SK-N-SH (cell line): Measurements from ENCODE around the gene KRT36. TPM values are rescaled to one million over a fixed set of nuclear protein-coding genes. Genes with fewer than 3 reads are reported as not detected.

Experiments
- CTCF ChIA-PET: fragments of 300-600, 350-600 bp; formaldehyde crosslinking; extraction: SDS; loops from one replicate; lab custom pipeline; 2021; lab: Yijun Ruan, JAX
- POLR2A ChIA-PET: fragments of 350-600 bp; sonication (Branson Sonifier 250); formaldehyde crosslinking; extraction: SDS; loops from one replicate; lab custom pipeline; 2020; ENCODE audit warnings: antibody characterized with exemption, inconsistent platforms; lab: Yijun Ruan, JAX
- DNase-seq: peaks from one replicate; pipeline ENCODE4 v3.0.0; 2012
- H2AFZ ChIP-seq: fragments of 200-600 bp; sonication (generic); 2 replicates; pipeline ENCODE4 v1.8.1; 2016; ENCODE audit warnings: antibody characterized with exemption, mild to moderate bottlenecking, low read depth
- H3F3A ChIP-seq: fragments of 200-600 bp; sonication (generic); replicated peaks from 2 replicates; pipeline ENCODE3; 2016; ENCODE audit warnings: antibody characterized with exemption, mild to moderate bottlenecking; ENCODE audit not compliant: insufficient read depth
- H3K27ac ChIP-seq, 2 experiments: fragments of 200-500 bp in 1 of 2; fragments of 200-600 bp in 1 of 2; sonication (Bioruptor generic) in 1 of 2; sonication (generic), shearing (Covaris generic) in 1 of 2; 2 replicates each; pipeline versions ENCODE4 v1.5.1 to v1.6.1; 2014 to 2016; ENCODE audit warnings: low read depth in 2 of 2, inconsistent platforms in 1 of 2, low read length in 1 of 2, mild to moderate bottlenecking in 1 of 2, mixed read lengths in 1 of 2
- H3K27me3 ChIP-seq: fragments of 200-600 bp; sonication (generic), shearing (Covaris generic); 2 replicates; pipeline ENCODE4 v1.6.1; 2016; ENCODE audit warnings: mixed run types; ENCODE audit not compliant: insufficient read depth
- H3K36me3 ChIP-seq, 2 experiments: fragments of 200-500 bp in 1 of 2; fragments of 200-600 bp in 1 of 2; sonication (Bioruptor generic) in 1 of 2; sonication (generic) in 1 of 2; replicated peaks in 1 of 2; 2 replicates each; pipeline versions ENCODE3 to v1.5.1; 2014 to 2016; ENCODE audit warnings: low read length in 1 of 2, mild to moderate bottlenecking in 1 of 2; ENCODE audit not compliant: insufficient read depth in 2 of 2, control insufficient read depth in 1 of 2
- H3K4me1 ChIP-seq, 2 experiments: fragments of 200-500 bp in 1 of 2; fragments of 200-600 bp in 1 of 2; sonication (Bioruptor generic) in 1 of 2; sonication (generic), shearing (Covaris generic) in 1 of 2; 2 replicates each; pipeline versions ENCODE4 v1.5.1 to v1.6.1; 2014 to 2016; ENCODE audit warnings: low read depth in 1 of 2, low read length in 1 of 2, mixed run types in 1 of 2; ENCODE audit not compliant: insufficient read depth in 2 of 2, control insufficient read depth in 1 of 2
- H3K4me2 ChIP-seq: fragments of 200-600 bp; sonication (generic), shearing (Covaris generic); 2 replicates; pipeline ENCODE4 v1.6.1; 2017; ENCODE audit warnings: mixed run types
- H3K4me3 ChIP-seq, 2 experiments: fragments of 200-500 bp in 1 of 2; fragments of 200-600 bp in 1 of 2; sonication (Bioruptor generic) in 1 of 2; sonication (generic), shearing (Covaris generic) in 1 of 2; 2 replicates each; pipeline versions ENCODE4 v1.5.1 to v1.8.1; 2014 to 2016; ENCODE audit warnings: low read depth in 2 of 2, inconsistent platforms in 1 of 2, low read length in 1 of 2, mild to moderate bottlenecking in 1 of 2, mixed read lengths in 1 of 2, moderate library complexity in 1 of 2
- H3K79me2 ChIP-seq: fragments of 200-600 bp; sonication (generic); 2 replicates; pipeline ENCODE4 v1.8.1; 2017; ENCODE audit warnings: mild to moderate bottlenecking; ENCODE audit not compliant: insufficient read depth
- H3K9ac ChIP-seq: fragments of 200-600 bp; sonication (generic); 2 replicates; pipeline ENCODE4 v1.6.1; 2017; ENCODE audit warnings: mixed run types
- H3K9me2 ChIP-seq: fragments of 200-600 bp; sonication (generic); 2 replicates; pipeline ENCODE4 v1.6.1; 2017; ENCODE audit warnings: mixed run types
- H3K9me3 ChIP-seq: fragments of 200-600 bp; sonication (generic); 2 replicates; pipeline ENCODE4 v1.6.1; 2017; ENCODE audit warnings: mixed run types, mild to moderate bottlenecking, moderate library complexity
- H4K20me1 ChIP-seq: fragments of 200-600 bp; sonication (generic); 2 replicates; pipeline ENCODE4 v1.6.1; 2017; ENCODE audit warnings: mild to moderate bottlenecking, mixed run types; ENCODE audit not compliant: insufficient read depth
- ELF1 ChIP-seq: IDR thresholded peaks from 2 replicates; pipeline ENCODE4 v1.4.0; 2012
- GABPA ChIP-seq: IDR thresholded peaks from 2 replicates; pipeline ENCODE4 v1.4.0; 2012; ENCODE audit warnings: low read depth, mild to moderate bottlenecking
- JUND ChIP-seq: IDR thresholded peaks from 2 replicates; pipeline ENCODE4 v1.4.0; 2012
- MEF2A ChIP-seq: IDR thresholded peaks from 2 replicates; pipeline ENCODE4 v1.4.0; 2012; ENCODE audit warnings: low read depth, borderline replicate concordance
- MXI1 ChIP-seq: IDR thresholded peaks from 2 replicates; pipeline ENCODE4 v1.6.1; 2012; ENCODE audit warnings: mild to moderate bottlenecking, low read depth, low read length, improper control_type of control experiment
- NFIC ChIP-seq: IDR thresholded peaks from 2 replicates; pipeline ENCODE4 v1.4.0; 2012; ENCODE audit warnings: borderline replicate concordance
- PBX3 ChIP-seq: IDR thresholded peaks from 2 replicates; pipeline ENCODE4; 2012
- POLR2AphosphoS5 ChIP-seq: IDR thresholded peaks from 2 replicates; pipeline ENCODE4 v1.6.1; 2012; ENCODE audit warnings: low read depth, low read length
- RXRA ChIP-seq: IDR thresholded peaks from 2 replicates; pipeline ENCODE4 v1.4.0; 2012; ENCODE audit warnings: low read depth, mild to moderate bottlenecking, borderline replicate concordance
- SMC3 ChIP-seq: IDR thresholded peaks from 2 replicates; pipeline ENCODE4 v1.6.1; 2012; ENCODE audit warnings: low read depth, low read length, improper control_type of control experiment
- TAF1 ChIP-seq: IDR thresholded peaks from 2 replicates; pipeline ENCODE4 v1.6.1; 2012; ENCODE audit warnings: low read depth, mild to moderate bottlenecking, low read length, moderate library complexity, borderline replicate concordance
- TEAD4 ChIP-seq: IDR thresholded peaks from 2 replicates; pipeline ENCODE4 v1.4.0; 2012; ENCODE audit warnings: mild to moderate bottlenecking, borderline replicate concordance; ENCODE audit not compliant: insufficient read depth
- YY1 ChIP-seq: IDR thresholded peaks from 2 replicates; pipeline ENCODE4 v1.4.0; 2012; ENCODE audit warnings: low read depth, mild to moderate bottlenecking
- ZBTB33 ChIP-seq: IDR thresholded peaks from 2 replicates; pipeline ENCODE4 v1.4.0; 2012; ENCODE audit warnings: low read depth, borderline replicate concordance
- WGBS: methylation state at CpG from one replicate; pipeline ENCODE4 v1.1.6; 2017; ENCODE audit warnings: low lambda C conversion rate; 5-methylcytosine and 5-hydroxymethylcytosine counted together
- polyA plus RNA-seq, 3 experiments: library from polyadenylated mRNA; depleted of rRNA; stranded (reverse); fragments of >200 nt; gene quantifications; 2 replicates each; pipeline ENCODE4 v1.2.3, GENCODE V29; 2012
- TF ChIP-seq, protein P1 (sequence below): IDR thresholded peaks from 2 replicates; pipeline ENCODE4 v1.6.1; 2012; ENCODE audit warnings: mild to moderate bottlenecking, low read depth, low read length, moderate library complexity
- TF ChIP-seq, protein P2 (sequence below): IDR thresholded peaks from 2 replicates; pipeline ENCODE4 v1.4.0; 2012; ENCODE audit warnings: low read depth, borderline replicate concordance
- TF ChIP-seq, protein P3 (sequence below): fragments of 150-350 bp; IDR thresholded peaks from 2 replicates; pipeline ENCODE4 v1.6.1; 2016; ENCODE audit warnings: mild to moderate bottlenecking, low read depth, low read length

The KRT36 gene
- polyA plus RNA-seq, 1 of the 3 experiments (the other 2 are of a cell fraction) = not detected

DNA sequence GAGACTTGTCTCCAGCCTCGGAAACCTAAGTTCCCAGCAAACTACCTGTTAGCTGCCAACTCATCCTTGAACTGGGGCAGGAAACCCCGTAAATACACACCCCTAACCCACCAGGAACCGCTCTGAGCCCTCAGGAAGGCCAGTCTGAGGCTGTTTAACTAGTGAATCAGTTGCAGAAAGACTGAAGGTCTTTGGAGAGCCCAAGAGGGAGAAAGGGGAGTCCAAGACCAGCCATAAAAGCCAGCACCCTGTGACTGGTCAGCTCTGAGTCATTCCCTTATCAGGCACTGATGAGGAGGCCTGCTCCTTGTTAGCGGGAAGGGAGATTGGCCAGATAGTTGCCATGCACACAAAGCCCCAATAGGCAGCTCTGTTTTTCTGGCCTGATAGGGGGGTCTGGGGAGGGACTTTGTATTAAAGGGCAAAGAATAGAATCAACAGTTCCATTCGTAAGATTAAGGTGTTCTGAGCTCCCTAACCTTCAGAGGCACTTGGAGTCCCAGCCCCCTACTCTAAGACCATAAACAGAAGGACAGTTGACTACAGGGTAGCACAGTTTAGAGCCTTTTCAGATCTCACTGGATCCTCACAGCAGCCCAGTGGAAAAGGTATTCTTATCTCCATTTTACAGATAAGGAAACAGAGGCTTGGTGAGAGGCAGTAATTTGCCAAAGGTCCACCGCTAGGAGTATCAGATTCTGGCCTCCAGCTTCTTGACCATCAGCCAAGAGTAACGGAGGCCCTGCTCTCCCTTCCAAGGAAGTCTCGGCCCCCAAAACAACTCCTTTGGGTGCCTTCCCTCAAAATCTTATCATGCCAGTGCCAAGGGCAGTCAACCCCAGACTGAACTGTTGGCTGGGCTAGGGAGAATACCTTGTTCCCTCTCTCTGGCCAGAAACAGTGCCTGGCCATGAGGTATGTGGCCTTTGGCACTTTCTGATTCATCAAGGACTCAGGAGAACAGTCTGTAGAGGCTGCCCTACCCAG, 40.6 kb upstream of the KRT36 start (continued):
- TF ChIP-seq, protein P1, sequence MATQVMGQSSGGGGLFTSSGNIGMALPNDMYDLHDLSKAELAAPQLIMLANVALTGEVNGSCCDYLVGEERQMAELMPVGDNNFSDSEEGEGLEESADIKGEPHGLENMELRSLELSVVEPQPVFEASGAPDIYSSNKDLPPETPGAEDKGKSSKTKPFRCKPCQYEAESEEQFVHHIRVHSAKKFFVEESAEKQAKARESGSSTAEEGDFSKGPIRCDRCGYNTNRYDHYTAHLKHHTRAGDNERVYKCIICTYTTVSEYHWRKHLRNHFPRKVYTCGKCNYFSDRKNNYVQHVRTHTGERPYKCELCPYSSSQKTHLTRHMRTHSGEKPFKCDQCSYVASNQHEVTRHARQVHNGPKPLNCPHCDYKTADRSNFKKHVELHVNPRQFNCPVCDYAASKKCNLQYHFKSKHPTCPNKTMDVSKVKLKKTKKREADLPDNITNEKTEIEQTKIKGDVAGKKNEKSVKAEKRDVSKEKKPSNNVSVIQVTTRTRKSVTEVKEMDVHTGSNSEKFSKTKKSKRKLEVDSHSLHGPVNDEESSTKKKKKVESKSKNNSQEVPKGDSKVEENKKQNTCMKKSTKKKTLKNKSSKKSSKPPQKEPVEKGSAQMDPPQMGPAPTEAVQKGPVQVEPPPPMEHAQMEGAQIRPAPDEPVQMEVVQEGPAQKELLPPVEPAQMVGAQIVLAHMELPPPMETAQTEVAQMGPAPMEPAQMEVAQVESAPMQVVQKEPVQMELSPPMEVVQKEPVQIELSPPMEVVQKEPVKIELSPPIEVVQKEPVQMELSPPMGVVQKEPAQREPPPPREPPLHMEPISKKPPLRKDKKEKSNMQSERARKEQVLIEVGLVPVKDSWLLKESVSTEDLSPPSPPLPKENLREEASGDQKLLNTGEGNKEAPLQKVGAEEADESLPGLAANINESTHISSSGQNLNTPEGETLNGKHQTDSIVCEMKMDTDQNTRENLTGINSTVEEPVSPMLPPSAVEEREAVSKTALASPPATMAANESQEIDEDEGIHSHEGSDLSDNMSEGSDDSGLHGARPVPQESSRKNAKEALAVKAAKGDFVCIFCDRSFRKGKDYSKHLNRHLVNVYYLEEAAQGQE = peak; percentile 78
- TF ChIP-seq TAF1 (peak; percentile 46; the same call in 1 of the 2 replicates), GABPA (0 out of 2 replicates have a peak, but pooled peaks have one; percentile 24), ELF1 (peak; percentile 24; the same call in 1 of the 2 replicates), ZBTB33 (0 out of 2 replicates have a peak, but pooled peaks have one; percentile 64), SMC3 (no peak; the same call in 1 of the 2 replicates), MEF2A (peak; percentile 60; the same call in 1 of the 2 replicates)
- TF ChIP-seq, protein P2, sequence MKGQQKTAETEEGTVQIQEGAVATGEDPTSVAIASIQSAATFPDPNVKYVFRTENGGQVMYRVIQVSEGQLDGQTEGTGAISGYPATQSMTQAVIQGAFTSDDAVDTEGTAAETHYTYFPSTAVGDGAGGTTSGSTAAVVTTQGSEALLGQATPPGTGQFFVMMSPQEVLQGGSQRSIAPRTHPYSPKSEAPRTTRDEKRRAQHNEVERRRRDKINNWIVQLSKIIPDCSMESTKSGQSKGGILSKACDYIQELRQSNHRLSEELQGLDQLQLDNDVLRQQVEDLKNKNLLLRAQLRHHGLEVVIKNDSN = peak; percentile 49

DNA sequence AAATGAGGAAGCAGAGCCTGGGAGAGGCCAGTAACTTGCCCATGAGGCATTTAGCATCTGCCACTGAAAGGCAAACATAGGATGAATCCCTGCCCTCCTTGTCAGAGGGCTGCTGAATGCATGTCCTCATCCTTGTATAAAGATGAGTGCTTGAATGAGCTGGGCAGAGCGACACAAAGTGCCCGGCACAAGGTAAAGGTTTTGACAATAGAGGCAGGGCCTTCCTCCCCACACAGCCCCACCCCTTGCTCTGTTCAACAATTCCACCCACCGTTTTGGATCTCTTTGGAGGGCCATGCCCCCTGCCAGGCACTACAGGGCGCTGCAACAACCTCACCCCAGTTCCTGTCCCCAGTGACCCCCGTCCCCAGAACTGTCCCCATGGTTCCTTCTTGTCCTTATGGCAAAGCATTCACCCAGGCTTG, 39.8 kb upstream of the KRT36 start:
- WGBS = 55% methylated on average over 3 of the region's 5 CpGs
- CTCF ChIA-PET = interaction anchor here (1.0 to 10.6 kb wide), 10 partner anchors 8 to 159 kb away, joined by 3 to 144 read pairs (median 8); partner anchors contain the start of gene EIF1
- Histone ChIP-seq H3K9me3 (no peaks in the 10 kb centered on the region), H2AFZ (peak overlapping the region; percentile 53; the same call in 1 of the 2 replicates), H3K9me2 (no peaks in the 10 kb centered on the region), H3K4me2 (peak overlapping the region; percentile 64), H3K27me3 (no peaks in the 10 kb centered on the region), H3K36me3 (no peaks in the 10 kb centered on the region), H3K27ac (peak overlapping the region; percentile 94 to 99), H3K79me2 (no peaks in the 10 kb centered on the region), H3K9ac (peak overlapping the region; percentile 52), H4K20me1 (no peaks in the 10 kb centered on the region), H3K4me1 (peaks cover 25 to 43% of the 10 kb centered on the region in 2 experiments), H3K4me3 (no peak overlapping the region), H3F3A (peaks cover 17% of the 10 kb centered on the region)
- POLR2A ChIA-PET = interaction anchor here (1.2 to 2.8 kb wide), 7 partner anchors 9 to 160 kb away, joined by 4 to 30 read pairs (median 6); partner anchors contain the start of gene KRT15
- DNase-seq = peak; percentile 53
- TF ChIP-seq, protein P3, sequence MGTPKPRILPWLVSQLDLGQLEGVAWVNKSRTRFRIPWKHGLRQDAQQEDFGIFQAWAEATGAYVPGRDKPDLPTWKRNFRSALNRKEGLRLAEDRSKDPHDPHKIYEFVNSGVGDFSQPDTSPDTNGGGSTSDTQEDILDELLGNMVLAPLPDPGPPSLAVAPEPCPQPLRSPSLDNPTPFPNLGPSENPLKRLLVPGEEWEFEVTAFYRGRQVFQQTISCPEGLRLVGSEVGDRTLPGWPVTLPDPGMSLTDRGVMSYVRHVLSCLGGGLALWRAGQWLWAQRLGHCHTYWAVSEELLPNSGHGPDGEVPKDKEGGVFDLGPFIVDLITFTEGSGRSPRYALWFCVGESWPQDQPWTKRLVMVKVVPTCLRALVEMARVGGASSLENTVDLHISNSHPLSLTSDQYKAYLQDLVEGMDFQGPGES = no peak
- TF ChIP-seq TAF1 (no peak), PBX3 (no peak), RXRA (no peak), ZBTB33 (no peak), MXI1 (no peak), JUND (no peak), POLR2AphosphoS5 (no peak), NFIC (no peak), YY1 (no peak), TEAD4 (no peak)
